22Rv1 (cell line): ENCODE data around the gene SGPL1.

Experiments
- H3K27ac ChIP-seq: fragments of 450-650 bp; 2 replicates; pipeline ENCODE4 v1.5.1; 2017
- ZFX ChIP-seq: fragments of 450-650 bp; IDR thresholded peaks from 2 replicates; pipeline ENCODE4 v1.6.1; 2017; ENCODE audit warnings: antibody characterized with exemption, borderline replicate concordance
- TF ChIP-seq, protein P1 (sequence below): fragments of 450-650 bp; IDR thresholded peaks from 2 replicates; pipeline ENCODE4 v1.5.1; 2017; ENCODE audit warnings: mild to moderate bottlenecking

SGPL1 gene

DNA sequence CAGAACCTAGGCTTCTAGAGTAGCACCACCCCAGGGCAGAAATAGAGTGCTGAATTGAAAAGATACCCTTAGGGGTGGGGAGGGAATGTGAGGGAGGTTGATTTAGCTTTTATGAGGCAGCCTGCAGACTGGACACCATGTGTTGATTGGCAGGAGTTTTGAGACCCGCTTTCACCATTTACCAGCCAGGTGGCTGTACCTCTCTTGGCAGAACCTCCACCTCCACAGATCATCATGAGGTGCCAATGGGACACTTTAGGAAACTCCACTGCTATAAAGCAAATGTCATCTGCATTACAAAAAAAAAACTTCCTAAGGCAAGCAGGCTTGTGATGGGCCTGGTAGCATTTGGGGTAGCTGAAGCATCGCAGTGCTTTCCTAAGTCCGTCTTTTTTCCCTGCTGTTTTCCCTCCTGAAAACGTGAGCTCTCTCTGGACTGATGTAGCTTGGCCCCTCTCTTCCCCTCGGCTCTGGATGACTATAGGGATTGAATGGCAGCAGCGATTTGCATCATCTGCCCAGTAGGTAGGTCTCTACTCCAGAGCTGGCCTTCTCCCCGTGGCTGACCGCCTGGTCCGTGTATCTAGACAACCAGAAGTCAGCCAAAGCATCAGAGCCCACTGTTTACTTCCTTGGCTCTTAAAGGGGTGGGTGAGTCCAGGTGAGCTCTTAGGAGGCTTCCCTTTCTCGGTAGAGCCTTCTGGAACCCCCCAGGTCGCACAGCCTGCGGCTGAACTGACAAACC is 71.3 kb downstream of the SGPL1 start:
- peak overlapping the region; percentile 92 for H3K27ac ChIP-seq
- no peak for TF ChIP-seq ZFX
- TF ChIP-seq, protein P1, sequence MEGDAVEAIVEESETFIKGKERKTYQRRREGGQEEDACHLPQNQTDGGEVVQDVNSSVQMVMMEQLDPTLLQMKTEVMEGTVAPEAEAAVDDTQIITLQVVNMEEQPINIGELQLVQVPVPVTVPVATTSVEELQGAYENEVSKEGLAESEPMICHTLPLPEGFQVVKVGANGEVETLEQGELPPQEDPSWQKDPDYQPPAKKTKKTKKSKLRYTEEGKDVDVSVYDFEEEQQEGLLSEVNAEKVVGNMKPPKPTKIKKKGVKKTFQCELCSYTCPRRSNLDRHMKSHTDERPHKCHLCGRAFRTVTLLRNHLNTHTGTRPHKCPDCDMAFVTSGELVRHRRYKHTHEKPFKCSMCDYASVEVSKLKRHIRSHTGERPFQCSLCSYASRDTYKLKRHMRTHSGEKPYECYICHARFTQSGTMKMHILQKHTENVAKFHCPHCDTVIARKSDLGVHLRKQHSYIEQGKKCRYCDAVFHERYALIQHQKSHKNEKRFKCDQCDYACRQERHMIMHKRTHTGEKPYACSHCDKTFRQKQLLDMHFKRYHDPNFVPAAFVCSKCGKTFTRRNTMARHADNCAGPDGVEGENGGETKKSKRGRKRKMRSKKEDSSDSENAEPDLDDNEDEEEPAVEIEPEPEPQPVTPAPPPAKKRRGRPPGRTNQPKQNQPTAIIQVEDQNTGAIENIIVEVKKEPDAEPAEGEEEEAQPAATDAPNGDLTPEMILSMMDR: no peak

DNA sequence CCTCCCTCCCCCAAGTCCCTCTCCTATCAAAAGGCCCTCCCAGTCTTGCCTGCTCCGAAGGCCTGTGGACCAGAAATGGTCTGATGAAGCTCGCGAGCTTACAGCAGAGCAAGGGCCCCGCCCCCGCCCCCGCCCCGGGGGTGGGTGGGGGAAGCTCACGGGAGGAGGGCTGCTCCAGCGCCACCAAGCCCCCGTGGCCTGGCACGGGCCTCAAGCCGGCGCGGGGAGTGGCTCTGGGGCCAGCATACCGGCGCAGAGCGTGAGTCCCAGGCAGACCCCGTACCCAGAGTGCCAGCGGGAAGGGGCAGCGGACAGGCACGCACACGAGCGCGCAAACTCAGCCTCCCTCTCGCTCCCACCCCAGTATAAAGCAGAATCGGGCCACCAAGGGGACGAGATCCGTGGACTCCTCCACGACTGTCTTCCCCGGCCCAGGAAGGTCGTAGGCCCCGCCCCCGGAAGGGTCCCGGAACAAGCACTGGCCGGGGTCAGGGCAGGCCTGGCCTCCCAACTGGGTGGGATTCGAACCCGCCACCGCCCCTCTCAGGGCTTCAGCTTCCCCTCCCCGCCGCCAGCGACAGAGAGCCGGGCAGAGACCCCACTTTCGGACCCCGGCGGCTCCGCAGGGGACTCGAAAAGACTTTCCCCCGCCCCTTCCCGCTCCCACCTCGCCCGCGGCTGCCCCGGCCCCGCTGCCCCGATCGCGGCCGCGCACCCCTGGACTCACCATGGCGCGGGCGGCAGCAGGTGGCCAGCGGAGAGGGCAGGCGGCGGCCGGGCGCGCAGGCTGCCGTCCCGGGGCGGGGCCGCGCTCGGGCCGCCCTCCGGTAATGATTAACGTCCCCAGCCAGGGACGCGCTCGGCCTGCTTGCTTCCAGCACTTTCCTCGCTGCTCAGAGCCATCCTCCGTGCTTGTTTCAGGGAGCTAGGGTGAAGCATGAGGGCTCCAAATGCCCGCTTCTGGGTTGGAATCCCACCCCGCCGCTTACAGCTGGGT is 72.4 kb downstream of the SGPL1 start, which contains the start of gene PCBD1:
Gene PCBD1, minus strand, starts transcription at position 762 of the 997 bp plus-strand sequence. Its CDS starts 32 bp downstream, at position 730.
- TF ChIP-seq ZFX: no peak
- TF ChIP-seq, protein P1: no peak
- peak within 1 kb of the TSS; percentile 92 for H3K27ac ChIP-seq

DNA sequence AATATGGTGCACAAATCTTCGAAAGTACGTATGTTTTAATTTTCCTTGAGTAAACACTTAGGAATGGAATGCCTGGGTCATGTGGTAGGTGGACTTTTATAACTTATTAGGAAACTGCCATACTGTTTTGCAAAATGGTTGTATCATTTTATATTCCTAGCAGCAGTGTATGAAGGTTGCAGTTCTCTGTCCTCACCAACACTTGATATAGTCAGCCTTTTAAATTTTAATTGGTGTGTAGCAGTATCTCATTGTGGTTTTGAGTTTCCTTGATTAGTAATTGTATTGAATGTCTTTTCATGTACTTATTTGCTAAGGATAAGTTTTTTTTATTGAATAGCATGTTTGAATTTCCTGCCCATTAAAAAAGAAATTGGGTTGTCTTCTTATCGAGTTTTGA is 73.5 kb downstream of the SGPL1 start:
- TF ChIP-seq, protein P1: no peak
- no peak for TF ChIP-seq ZFX
- peak overlapping the region; percentile 92 for H3K27ac ChIP-seq

DNA sequence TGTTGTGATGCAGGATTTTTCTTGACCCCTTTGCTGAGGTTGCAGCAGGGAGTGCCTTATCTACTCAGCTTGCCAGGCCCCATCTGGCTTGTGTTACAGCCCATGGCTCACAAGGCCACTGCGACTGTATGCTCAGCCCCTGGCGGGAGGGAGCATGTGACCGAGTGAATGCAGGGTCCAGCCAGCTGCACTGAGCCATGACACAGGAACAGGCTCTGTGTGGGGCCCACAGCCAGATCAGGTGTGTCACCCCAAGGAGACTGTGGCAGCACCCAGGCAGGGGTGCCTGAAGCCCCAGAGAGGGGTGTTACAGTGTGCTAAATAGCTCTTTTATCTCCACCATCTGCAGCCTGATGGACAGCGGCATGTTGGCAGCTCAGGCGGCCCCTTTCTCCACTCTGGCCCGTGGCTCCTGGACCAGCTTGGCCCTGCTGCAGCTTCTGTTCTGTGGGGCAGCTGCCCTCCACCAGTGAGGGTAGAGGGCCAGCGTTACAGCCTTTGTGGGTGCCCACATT is 75.2 kb downstream of the SGPL1 start:
- H3K27ac ChIP-seq: no peak overlapping the region
- TF ChIP-seq, protein P1: no peak
- no peak for TF ChIP-seq ZFX

DNA sequence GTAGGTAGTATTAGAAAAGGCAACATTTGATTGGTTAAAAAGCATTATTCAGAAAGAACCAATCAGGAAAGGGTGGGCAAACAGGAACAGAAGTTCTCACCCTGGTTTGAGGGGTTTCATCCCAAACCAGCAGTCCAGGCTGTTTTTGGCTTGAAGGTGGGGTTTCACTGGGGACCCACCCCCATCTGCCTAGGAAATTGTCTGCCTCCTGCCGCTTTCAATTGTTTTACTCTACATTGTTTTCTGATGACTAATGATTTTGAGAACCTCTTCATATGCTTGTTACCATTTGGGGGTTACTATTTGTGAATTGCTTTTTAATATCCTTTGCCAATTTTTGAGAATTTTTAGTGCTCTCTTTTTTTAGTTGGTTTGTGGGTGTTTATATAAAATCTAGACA is 75.9 kb downstream of the SGPL1 start:
- TF ChIP-seq, protein P1: no peak
- TF ChIP-seq ZFX: no peak
- no peak overlapping the region for H3K27ac ChIP-seq

DNA sequence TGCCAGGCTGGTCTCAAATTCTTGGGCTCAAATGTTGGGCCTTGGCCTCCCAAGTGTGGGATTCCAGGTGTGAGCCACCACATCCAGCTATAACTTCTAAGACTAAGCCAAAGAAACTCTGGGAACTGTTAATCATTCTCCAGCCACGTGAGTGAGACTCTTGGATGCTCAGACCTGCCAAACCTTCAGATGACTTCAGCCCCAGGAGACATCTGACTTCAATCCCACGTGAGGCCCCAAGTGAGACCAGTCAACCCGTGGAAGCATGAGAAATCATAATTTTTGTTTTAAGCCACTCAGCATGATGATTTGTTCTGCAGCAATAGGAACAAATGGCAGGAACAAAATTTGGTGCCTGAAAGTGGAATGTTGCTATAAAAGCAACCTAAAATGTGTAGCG is 76.9 kb downstream of the SGPL1 start:
- no peak for TF ChIP-seq ZFX
- TF ChIP-seq, protein P1: no peak

More for the DNA sequence above, 76.9 kb downstream of the SGPL1 start:
- no peak overlapping the region for H3K27ac ChIP-seq
